ENCODE data around the gene IQCK.

GRCh38 chr16:19681637-19682036 lies 36.4 kb upstream of the IQCK start:
- TF ChIP-seq POLR2AphosphoS5 (IDR thresholded peaks at IDR 0.05; ENCODE audit: insufficient read depth in 1 of 2, low read depth in 1 of 2) (no peak), CTCF (IDR thresholded peaks at IDR 0.05) (no peak)

Measured in vagina (tissue), 2 donors.